Measurements from ENCODE around the gene HAL.

GRCh38 chr12:95956557-95957145, 39.5 kb downstream of the HAL start:
- TF ChIP-seq EZH2phosphoT487 (IDR thresholded peaks at IDR 0.05; ENCODE audit: borderline replicate concordance, low read length), result no peak
- TF ChIP-seq, protein P1, sequence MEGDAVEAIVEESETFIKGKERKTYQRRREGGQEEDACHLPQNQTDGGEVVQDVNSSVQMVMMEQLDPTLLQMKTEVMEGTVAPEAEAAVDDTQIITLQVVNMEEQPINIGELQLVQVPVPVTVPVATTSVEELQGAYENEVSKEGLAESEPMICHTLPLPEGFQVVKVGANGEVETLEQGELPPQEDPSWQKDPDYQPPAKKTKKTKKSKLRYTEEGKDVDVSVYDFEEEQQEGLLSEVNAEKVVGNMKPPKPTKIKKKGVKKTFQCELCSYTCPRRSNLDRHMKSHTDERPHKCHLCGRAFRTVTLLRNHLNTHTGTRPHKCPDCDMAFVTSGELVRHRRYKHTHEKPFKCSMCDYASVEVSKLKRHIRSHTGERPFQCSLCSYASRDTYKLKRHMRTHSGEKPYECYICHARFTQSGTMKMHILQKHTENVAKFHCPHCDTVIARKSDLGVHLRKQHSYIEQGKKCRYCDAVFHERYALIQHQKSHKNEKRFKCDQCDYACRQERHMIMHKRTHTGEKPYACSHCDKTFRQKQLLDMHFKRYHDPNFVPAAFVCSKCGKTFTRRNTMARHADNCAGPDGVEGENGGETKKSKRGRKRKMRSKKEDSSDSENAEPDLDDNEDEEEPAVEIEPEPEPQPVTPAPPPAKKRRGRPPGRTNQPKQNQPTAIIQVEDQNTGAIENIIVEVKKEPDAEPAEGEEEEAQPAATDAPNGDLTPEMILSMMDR (conservative IDR thresholded peaks at IDR 0.05; ENCODE audit: low read depth, low read length), result no peak

All from PC-3 (cell line).